ENCODE measurements around the gene IGSF8. TPM values are rescaled to one million over a fixed set of nuclear protein-coding genes. Genes with fewer than 3 reads are reported as not detected.
A peak's percentile ranks its signal among the peaks of the same experiment; 100 is the strongest.

IGSF8 gene, protein sequence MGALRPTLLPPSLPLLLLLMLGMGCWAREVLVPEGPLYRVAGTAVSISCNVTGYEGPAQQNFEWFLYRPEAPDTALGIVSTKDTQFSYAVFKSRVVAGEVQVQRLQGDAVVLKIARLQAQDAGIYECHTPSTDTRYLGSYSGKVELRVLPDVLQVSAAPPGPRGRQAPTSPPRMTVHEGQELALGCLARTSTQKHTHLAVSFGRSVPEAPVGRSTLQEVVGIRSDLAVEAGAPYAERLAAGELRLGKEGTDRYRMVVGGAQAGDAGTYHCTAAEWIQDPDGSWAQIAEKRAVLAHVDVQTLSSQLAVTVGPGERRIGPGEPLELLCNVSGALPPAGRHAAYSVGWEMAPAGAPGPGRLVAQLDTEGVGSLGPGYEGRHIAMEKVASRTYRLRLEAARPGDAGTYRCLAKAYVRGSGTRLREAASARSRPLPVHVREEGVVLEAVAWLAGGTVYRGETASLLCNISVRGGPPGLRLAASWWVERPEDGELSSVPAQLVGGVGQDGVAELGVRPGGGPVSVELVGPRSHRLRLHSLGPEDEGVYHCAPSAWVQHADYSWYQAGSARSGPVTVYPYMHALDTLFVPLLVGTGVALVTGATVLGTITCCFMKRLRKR
- 10 to 100 TPM; 23.8 to 30.8 TPM for total RNA-seq

DNA sequence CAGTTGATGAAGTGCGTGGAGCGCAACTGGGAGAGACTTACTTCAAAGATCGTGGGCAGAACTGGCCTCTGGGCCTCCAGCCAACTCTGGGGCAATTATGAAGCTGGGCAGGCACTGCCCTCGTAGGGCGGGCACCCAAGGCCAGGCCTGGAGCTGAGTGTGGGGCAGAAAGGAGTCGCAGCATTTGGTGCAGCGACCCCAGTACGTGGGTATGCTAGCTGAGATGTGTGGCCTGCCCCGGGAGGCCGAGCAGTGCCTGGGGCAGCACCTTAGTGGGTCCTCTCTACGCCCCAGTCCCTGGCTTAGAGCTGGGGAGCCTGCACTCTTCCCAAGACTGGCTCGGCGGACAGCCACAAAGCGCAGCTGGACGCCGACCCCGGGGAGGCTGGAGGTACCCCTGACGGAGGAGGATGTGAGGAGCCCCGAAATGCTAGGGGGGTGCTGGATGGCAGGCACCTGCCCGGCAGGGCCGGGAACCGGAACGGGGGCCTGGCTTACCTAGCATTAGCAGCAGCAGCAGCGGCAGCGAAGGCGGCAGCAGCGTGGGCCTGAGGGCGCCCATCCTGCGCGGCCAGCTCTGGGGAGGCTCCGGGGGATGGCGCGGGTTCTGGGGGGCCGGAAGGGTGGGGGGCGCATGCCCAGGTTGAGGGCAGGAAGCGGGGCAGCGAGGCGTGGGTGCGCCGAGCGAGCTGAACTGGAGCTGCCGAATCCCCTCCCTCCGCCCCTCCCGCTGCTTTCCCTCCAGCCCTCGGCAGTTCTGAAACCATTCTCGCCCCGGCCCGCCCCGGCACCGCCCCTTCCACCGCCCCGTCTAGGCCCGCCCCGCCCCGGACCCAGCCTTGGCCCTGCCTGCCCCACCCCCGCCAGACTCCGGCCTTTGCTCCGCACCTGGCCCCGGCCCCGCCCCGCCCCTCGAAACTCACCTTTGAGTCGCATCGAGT, at the start of gene IGSF8:
Gene IGSF8, minus strand, starts transcription at position 709 of the 941 bp plus-strand sequence. Its CDS starts 147 bp downstream, at position 562.
- H3K27me3 Mint-ChIP-seq, result no peaks in the 10 kb centered on the region
- no peaks in the 10 kb centered on the region for H3K9me3 Mint-ChIP-seq
- peak within 1 kb of the TSS; percentile 91 for H3K4me3 Mint-ChIP-seq
- H3K36me3 Mint-ChIP-seq (ENCODE audit: low read depth), result peaks cover 15% of the 10 kb centered on the region
- H3K27ac Mint-ChIP-seq, result peak within 1 kb of the TSS; percentile 94
- H3K4me1 Mint-ChIP-seq, result peaks cover 25% of the 10 kb centered on the region
- ATAC-seq (replicated peaks), result peak; percentile 68

DNA sequence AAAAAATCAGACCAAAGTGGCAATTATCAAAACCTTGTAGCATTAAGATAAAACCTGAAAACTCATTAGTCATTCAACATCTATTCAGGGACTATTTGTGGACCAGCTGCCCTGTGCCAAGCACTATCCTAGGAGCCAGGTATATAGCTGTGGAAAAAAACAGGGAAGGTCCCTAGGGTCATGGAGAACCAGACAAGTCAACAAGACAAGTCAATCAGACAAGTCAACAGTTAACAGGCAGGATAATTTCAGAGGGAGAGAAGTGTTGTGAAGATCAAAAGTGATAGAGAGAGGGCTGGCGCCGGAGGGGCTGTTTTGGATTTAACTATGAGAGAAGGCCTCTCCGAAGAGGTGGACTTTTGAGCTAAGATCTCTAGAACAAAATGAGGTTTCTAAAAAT, 49.7 kb upstream of the IGSF8 start:
- no peak overlapping the region for H3K27ac Mint-ChIP-seq
- no peaks in the 10 kb centered on the region for H3K4me1 Mint-ChIP-seq
- no peaks in the 10 kb centered on the region for H3K9me3 Mint-ChIP-seq
- ATAC-seq (replicated peaks), result no peak
- H3K36me3 Mint-ChIP-seq (ENCODE audit: low read depth), result no peaks in the 10 kb centered on the region
- no peak overlapping the region for H3K4me3 Mint-ChIP-seq
- H3K27me3 Mint-ChIP-seq, result peaks cover 3% of the 10 kb centered on the region

DNA sequence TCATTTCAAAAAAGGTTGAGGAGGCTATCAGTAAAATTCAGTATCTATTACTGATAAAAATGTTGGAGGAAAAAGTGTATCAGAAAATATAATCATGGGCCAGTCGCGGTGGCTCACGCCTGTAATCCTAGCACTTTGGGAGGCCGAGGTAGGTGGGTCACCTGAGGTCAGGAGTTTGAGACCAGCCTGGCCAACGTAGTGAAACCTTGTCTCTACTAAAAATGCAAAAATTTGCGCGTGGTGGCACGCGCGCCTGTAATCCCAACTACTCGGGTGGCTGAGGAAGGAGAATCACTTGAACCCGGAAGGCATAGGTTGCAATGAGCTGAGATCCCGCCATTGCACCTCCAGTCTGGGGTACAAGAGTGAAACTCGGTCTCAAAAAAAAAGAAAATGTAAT, 47.7 kb upstream of the IGSF8 start:
- H3K9me3 Mint-ChIP-seq, result no peaks in the 10 kb centered on the region
- peaks cover 17% of the 10 kb centered on the region for H3K27me3 Mint-ChIP-seq
- H3K27ac Mint-ChIP-seq, result no peak overlapping the region
- H3K4me1 Mint-ChIP-seq, result no peaks in the 10 kb centered on the region
- no peaks in the 10 kb centered on the region for H3K36me3 Mint-ChIP-seq (ENCODE audit: low read depth)
- no peak for ATAC-seq (replicated peaks)
- H3K4me3 Mint-ChIP-seq, result no peak overlapping the region

DNA sequence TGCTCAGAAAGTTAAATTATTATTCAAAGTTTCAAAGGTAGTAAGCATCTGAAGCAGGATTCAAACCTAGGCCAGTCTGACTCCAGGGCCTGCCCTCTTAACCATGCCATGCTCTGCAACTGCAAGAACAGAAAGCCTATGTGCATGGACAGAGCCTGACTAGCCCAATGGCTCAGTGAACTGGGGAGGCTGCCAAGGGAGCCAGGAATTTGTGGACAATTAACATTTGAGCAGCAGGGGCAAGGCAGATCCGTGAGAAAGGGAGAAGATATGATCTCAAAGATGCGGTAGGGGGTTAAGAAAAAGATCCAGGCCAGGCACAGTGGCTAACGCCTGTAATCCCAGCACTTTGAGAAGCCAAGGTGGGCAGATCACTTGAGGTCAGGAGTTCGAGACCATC, 46.5 kb upstream of the IGSF8 start:
- Mint-ChIP-seq H3K27me3 (peaks cover 22% of the 10 kb centered on the region), H3K27ac (no peak overlapping the region), H3K9me3 (no peaks in the 10 kb centered on the region), H3K36me3 (ENCODE audit: low read depth) (no peaks in the 10 kb centered on the region), H3K4me1 (no peaks in the 10 kb centered on the region), H3K4me3 (no peak overlapping the region)
- ATAC-seq (replicated peaks), result no peak

DNA sequence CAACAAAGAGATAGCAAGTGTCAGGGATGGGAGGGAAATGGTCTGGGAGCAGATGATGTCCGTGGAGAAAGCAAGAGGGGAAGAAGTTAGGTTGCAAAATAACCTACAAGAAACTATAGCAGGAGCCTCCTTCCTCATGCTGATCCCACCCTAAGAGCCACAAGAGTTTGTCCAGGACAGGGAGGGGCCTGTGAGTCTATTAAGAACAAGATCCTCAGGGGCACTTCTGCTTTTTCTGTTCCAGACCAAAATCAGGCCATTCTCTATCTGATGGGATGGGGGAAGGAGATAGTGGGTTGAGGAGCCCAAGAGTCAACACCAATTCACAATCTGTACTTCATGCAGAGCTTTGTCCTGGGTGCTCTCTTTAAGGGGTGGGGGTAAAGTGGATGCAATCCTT, 45.3 kb upstream of the IGSF8 start:
- H3K36me3 Mint-ChIP-seq (ENCODE audit: low read depth), result no peaks in the 10 kb centered on the region
- H3K27ac Mint-ChIP-seq, result no peak overlapping the region
- H3K4me3 Mint-ChIP-seq, result no peak overlapping the region
- H3K4me1 Mint-ChIP-seq, result no peaks in the 10 kb centered on the region
- H3K9me3 Mint-ChIP-seq, result no peaks in the 10 kb centered on the region
- no peak for ATAC-seq (replicated peaks)
- peaks cover 25% of the 10 kb centered on the region for H3K27me3 Mint-ChIP-seq

DNA sequence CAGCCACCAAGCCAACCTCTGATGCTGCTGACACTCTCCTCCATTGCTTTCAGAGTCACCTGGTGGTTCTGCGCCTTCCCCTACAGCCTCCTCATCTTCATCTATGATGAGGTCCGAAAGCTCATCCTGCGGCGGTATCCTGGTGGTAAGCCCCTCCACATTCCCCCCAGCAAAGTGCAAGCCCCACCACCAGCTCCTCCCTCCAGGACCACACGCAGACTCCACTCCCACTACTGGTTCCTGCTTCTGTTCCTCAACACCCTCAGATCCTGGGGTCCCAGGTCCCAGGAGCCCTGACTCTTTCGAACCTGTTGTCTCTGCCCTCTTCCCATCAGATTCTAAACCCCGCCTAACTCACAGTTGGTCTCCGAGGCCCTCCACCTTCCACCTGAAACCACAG, 41.4 kb upstream of the IGSF8 start:
- no peak for ATAC-seq (replicated peaks)
- Mint-ChIP-seq H3K27ac (no peak overlapping the region), H3K27me3 (peaks cover 23% of the 10 kb centered on the region), H3K36me3 (ENCODE audit: low read depth) (no peaks in the 10 kb centered on the region), H3K9me3 (no peaks in the 10 kb centered on the region), H3K4me3 (no peak overlapping the region), H3K4me1 (no peaks in the 10 kb centered on the region)

DNA sequence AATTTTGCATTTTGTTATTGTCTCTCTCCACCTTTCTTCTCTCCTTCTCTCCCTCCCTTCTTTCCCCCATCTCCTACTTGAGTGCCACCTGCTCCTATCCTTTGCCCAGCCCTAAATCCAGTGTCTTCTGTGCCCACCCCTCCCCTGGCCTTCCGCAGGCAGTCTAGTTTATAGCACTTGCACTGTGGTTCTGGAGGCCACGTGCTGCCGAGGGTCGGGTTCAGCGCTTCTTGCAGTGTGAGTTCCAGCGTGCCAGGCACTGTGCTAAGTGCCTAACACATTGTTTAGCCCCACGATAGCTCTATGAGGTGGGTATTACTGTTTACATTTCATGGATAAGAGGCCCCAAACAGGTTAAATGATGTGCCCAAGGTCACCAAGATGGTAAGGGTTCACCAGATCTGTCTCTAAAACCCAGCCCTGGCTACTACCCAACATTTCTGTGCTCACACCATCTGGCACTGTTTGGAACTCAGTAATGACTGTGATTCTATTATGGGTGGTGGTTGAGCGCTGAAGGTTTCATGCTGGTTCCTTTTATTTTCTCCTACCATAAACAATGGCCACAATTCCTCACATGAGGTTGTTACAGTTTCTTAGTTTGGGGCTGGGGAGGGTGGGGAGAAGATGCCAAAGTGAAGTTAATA, 38.9 kb upstream of the IGSF8 start:
- peaks cover 28% of the 10 kb centered on the region for H3K27me3 Mint-ChIP-seq
- no peak for ATAC-seq (replicated peaks)

DNA sequence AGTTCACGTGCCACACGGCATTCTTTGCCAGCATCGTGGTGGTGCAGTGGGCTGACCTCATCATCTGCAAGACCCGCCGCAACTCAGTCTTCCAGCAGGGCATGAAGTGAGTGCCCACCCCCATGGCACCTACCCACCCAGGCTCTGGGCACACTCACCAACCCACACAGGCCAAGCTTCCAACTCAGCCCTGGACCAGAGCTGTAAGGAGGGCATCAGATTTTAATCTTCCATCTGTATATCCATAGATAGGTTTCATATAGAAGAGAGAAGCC, 38.4 kb upstream of the IGSF8 start:
- Mint-ChIP-seq H3K4me3 (no peak overlapping the region), H3K9me3 (no peaks in the 10 kb centered on the region), H3K27ac (no peak overlapping the region), H3K36me3 (ENCODE audit: low read depth) (no peaks in the 10 kb centered on the region), H3K27me3 (peaks cover 28% of the 10 kb centered on the region), H3K4me1 (no peaks in the 10 kb centered on the region)
- no peak for ATAC-seq (replicated peaks)

More for the DNA sequence above, 38.9 kb upstream of the IGSF8 start:
- H3K27ac Mint-ChIP-seq, result no peak overlapping the region
- H3K4me3 Mint-ChIP-seq, result no peak overlapping the region
- no peaks in the 10 kb centered on the region for H3K4me1 Mint-ChIP-seq
- no peaks in the 10 kb centered on the region for H3K9me3 Mint-ChIP-seq
- no peaks in the 10 kb centered on the region for H3K36me3 Mint-ChIP-seq (ENCODE audit: low read depth)

DNA sequence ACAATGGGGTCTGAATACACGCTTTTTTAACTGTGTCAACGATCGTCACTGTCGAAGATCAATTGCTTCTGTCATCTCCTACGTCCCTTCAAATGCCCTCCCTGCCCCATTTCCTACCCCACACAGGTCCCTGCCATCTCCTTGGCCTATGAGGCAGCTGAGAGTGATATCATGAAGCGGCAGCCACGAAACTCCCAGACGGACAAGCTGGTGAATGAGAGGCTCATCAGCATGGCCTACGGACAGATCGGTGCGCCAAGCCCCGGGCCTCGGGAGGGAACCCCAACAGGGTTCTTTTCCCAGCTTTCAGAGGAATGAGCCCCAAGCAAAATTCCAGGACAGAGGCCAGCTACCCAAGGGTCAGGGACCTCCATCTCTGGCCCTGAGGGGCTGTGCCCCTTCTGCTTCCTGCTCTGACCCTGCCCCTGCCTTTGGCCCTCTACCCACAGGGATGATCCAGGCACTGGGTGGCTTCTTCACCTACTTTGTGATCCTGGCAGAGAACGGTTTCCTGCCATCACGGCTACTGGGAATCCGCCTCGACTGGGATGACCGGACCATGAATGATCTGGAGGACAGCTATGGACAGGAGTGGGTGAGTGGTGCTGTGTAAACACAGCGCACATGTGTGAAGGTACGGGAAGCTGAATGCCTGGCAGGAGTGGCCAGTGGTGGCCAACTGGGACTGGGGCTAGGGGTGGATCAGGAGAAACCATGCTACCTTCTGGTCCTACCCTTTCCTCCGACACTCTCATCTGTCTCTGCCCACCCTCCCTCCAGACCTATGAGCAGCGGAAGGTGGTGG, 37.9 kb upstream of the IGSF8 start:
- no peaks in the 10 kb centered on the region for H3K4me1 Mint-ChIP-seq
- no peaks in the 10 kb centered on the region for H3K36me3 Mint-ChIP-seq (ENCODE audit: low read depth)
- H3K9me3 Mint-ChIP-seq, result no peaks in the 10 kb centered on the region
- ATAC-seq (replicated peaks), result no peak
- H3K27ac Mint-ChIP-seq, result no peak overlapping the region
- no peak overlapping the region for H3K4me3 Mint-ChIP-seq
- peaks cover 26% of the 10 kb centered on the region for H3K27me3 Mint-ChIP-seq

DNA sequence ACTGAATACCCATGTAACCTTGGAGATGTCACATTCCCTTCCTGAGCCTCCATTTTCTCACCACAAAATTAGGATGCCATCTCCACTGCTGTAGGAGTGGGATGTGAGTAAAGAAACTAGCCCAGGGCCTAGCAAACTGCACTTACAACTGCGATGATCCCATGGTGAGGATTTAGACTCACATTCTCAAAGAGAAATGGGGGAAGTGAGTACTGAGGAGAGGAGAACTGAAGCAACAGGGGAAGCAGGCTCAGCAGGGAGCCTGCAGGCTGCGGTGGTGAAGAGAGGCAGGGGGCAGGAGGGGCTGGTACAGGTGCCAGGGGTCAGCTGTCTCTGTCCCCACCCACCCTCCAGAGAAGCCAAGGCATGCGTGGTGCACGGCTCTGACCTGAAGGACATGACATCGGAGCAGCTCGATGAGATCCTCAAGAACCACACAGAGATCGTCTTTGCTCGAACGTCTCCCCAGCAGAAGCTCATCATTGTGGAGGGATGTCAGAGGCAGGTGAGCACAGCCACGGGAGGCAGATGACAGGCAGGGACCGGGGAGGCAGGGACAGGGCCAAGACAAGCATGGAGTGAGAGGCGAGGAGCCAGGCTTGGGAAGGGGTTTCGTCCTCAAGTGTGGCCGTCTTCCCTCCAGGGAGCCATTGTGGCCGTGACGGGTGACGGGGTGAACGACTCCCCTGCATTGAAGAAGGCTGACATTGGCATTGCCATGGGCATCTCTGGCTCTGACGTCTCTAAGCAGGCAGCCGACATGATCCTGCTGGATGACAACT, 36.6 kb upstream of the IGSF8 start:
- peaks cover 19% of the 10 kb centered on the region for H3K27me3 Mint-ChIP-seq
- no peaks in the 10 kb centered on the region for H3K4me1 Mint-ChIP-seq
- ATAC-seq (replicated peaks), result no peak
- H3K36me3 Mint-ChIP-seq (ENCODE audit: low read depth), result no peaks in the 10 kb centered on the region
- H3K9me3 Mint-ChIP-seq, result no peaks in the 10 kb centered on the region
- H3K4me3 Mint-ChIP-seq, result no peak overlapping the region
- H3K27ac Mint-ChIP-seq, result no peak overlapping the region

DNA sequence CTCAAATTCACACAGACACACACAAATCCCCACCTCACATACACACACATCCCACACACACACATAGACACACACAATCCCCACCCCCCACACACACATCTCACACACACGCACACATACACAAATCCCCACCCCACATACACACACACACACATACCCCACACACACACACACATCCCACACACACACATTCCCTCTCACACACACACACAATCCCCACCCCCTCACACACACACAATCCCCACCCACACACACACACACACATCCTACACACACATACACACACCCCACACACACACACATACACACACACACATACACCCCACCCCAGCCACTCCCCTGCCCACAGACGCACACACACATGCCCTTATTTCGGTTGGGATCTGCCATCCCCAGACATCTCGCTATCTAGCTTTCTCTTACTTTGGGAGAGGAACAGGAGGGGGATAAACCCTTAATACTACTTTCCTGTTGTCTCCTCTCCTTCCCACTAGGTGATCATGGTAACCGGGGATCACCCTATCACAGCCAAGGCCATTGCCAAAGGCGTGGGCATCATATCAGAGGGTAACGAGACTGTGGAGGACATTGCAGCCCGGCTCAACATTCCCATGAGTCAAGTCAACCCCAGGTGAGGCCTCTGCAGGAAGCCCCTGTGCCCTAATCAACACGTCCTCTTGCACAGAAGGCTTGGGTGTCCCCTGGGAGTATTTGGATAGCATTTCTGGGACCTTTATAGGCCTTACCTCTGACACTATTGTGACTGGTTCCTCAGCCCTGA, 35.8 kb upstream of the IGSF8 start:
- no peaks in the 10 kb centered on the region for H3K4me1 Mint-ChIP-seq
- no peaks in the 10 kb centered on the region for H3K36me3 Mint-ChIP-seq (ENCODE audit: low read depth)
- no peak overlapping the region for H3K4me3 Mint-ChIP-seq
- ATAC-seq (replicated peaks), result no peak
- H3K9me3 Mint-ChIP-seq, result no peaks in the 10 kb centered on the region
- no peak overlapping the region for H3K27ac Mint-ChIP-seq
- peaks cover 21% of the 10 kb centered on the region for H3K27me3 Mint-ChIP-seq

DNA sequence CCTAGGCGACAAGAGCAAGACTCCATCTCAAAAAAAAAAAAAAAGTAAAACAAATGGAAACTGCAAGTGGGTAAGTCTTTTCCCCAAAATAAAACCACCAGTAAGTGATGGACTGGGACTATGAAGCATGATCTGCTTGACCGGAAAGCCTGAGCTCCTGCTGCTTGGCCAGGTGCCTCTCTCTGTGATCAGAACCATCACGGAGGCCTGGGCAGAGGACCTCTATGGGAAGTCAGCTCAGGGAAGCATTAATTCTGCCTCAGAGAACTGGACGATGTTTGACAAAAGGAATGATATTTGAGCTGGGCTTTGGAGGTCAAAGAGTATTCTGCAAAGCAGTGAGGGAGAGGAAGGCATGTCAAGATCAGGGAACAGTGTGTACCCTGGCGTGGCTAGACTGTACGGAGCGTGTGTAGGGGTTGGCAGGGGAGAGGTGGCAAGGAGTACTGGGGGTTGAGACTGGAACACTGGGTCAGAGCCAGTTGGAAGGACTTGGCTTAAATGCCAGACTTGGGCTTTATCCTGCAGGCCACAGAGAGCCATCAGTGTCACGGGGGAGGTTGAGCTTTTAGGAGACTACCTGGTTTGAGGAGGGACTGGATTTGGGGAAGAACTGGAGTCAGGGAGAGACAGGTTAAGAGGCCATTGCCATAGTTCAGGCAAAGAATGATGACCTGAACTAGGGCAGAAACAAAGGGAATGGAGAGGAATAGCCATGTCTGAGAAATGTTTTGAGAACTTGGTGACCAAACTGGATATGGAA, 33.6 kb upstream of the IGSF8 start:
- Mint-ChIP-seq H3K36me3 (ENCODE audit: low read depth) (no peaks in the 10 kb centered on the region), H3K4me3 (no peak overlapping the region)

More for the DNA sequence above, 33.6 kb upstream of the IGSF8 start:
- no peaks in the 10 kb centered on the region for H3K9me3 Mint-ChIP-seq
- no peak overlapping the region for H3K27ac Mint-ChIP-seq
- no peak for ATAC-seq (replicated peaks)
- no peaks in the 10 kb centered on the region for H3K4me1 Mint-ChIP-seq
- H3K27me3 Mint-ChIP-seq, result peaks cover 26% of the 10 kb centered on the region
